Suppressor macrophage treated with lipopolysaccharide for 4 hours (primary cell): ENCODE measurements around the gene PCDH9.
"Not testable (repeated sequence)": the region's sequence is repeated elsewhere in the genome, so short reads cannot be mapped to it uniquely, and the experiment has no call there.

Experiments
- DNase-seq: peaks from one replicate; pipeline ENCODE4 v3.0.0-alpha.2; 2020

PCDH9 gene

DNA sequence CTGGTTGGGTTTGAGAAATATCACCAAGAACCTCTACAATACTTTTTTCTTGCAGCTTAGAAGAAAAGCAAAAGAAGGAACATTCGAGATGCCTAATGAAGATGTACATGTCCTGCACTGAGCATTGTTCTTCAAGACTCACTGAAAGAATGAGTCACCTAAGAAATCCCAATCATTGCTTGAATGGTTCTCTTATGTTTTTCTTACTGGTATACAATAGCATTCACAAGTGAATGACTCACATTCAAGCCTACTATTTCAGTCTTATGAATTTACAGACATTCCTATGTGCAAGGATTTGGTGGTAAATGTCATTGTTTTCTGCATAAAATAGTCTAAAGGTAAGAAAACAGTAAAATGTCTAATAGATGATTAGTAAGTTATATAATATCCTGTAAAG, 594.6 kb downstream of the PCDH9 start:
- DNase-seq, result no peak

- DNase-seq, result no peak
Measured at GRCh38 chr13:66634384-66634783, 595.8 kb downstream of the PCDH9 start.

GRCh38 chr13:66627512-66627911, 602.6 kb downstream of the PCDH9 start:
- no peak for DNase-seq

DNA sequence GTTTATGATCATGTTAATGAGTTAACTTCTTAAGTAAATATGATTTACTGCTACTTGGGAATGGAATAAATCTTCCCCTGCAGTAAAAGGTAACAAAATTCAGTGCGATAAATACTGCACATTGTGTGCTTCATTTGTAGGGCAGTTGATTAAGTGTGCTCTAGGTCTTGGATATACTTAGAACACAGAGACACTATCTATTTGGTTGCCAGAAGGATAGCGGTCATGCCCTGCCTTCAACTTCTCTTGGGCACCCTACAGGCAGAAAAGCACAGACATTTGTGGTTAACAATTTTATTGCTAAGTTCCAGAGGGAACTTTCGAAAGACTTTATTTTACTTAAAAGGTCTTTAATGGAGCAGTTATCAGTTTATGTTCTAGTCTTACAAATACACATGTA, 605.8 kb downstream of the PCDH9 start:
- DNase-seq, result no peak

DNA sequence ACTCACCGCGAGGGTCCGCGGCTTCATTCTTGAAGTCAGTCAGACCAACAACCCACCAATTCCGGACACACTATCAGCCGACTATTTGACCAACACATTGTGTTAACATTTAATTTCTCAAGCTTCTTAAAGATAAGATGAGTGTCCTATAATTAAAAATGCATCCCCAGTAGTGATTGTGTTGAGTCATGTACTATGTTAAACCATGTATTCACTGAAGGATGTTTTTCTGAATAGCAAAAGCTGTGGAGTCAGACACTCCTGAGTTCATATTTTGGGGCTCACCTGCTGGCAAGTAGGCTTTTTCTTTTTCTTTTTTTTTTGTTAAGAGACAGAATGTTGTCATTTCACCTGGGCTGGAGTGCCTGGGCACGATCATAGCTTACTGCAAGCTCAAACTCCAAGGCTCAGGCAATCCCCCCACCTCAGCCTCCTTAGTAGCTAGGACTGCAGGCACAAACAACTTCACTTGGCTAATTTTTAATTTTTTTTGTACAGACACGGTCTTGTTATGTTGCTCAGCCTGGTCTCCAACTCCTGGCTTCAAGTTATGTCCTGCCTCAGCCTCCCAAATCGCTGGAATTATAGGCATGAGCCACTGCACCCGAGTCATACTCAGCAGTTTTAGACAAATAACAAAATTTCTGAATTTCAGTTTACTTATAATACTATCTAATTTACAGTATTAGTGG, 606.9 kb downstream of the PCDH9 start:
- no peak for DNase-seq

GRCh38 chr13:66621906-66622447, 608.2 kb downstream of the PCDH9 start:
- not testable (repeated sequence) for DNase-seq

- peak; percentile 9 for DNase-seq
Measured at GRCh38 chr13:66618702-66619101, 611.4 kb downstream of the PCDH9 start.

DNA sequence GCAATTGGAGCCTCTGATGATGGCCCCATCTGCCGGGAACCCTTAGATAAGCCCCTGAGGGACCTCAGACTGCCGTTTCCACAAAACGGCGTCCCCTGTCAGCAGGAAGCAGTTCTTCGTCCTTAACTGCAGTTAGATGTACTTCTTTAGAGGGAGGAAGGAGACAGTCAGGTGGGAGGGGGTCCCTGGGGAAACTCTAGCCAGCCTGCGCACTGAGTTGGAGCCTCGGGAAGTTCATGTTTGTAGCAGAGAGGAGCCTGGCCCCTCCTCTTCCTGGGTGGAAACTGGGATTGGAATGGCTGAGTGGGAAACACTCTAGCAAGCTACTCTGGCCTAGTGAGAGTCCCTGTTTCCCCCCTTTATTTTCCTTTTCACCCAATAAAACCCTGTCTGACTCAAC, 612.4 kb downstream of the PCDH9 start:
- no peak for DNase-seq

DNA sequence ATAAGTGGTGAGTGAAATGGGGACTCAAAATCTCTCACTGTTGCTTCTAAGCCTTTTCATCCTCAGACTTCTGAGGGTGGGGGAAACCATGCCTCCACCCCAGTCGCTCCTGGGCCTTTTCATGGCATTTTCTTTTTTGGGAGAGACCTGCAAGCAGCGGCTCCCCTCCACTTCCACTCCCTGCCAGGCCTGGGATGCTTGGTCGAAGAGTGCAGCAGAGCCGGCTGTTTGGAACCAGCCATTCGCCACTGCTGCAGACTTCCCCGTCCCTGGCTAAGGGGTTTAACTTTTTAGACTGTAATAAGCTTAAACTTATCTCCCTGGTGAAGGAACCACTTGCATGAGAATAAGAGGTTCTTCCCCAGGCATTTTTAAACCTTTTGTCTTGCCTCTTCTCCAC, 617.2 kb downstream of the PCDH9 start:
- no peak for DNase-seq

DNA sequence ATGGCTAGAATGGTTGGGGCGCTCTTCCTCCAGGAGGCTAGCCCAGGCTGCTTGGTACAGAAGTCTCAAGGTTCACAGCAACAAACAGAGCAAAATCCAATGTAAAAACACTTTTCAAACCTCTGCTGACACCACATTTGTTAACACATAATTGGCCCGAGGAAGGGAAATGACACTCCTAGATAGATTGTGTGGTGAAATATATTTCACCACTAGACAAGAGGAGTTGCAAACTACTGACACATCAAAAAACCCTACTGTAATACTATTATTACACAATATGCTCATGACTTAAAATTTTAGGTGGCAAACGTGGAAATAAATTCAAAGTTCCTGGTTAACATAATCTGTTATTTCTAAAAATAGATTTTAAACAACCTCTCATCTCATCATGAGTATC, 643.6 kb downstream of the PCDH9 start:
- DNase-seq, result peak; percentile 36

DNA sequence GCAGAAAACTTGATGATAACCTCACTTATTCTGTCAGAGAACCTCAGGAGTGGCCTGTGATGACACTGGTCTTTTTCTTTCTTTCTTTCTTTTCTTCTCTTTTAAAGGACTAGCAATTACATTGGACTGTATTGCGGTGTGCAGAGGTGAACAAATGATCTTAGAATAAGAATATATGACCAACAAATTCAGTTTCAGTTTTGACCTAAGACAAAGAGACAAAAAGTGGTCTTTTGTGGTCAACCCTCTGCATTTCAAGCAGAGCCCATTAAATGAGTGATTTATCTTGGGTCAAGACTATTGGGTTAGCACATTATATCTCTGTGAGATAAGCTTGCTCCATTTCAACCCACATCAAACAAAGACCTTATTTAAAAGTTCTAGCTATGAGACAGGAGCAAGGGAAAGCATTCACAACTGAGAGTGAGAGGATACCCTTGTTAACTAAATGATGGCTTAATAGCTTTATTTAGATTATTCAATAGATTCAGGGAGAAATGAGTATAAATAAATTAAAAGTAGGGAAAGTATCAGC, 644.4 kb downstream of the PCDH9 start:
- no peak for DNase-seq

DNA sequence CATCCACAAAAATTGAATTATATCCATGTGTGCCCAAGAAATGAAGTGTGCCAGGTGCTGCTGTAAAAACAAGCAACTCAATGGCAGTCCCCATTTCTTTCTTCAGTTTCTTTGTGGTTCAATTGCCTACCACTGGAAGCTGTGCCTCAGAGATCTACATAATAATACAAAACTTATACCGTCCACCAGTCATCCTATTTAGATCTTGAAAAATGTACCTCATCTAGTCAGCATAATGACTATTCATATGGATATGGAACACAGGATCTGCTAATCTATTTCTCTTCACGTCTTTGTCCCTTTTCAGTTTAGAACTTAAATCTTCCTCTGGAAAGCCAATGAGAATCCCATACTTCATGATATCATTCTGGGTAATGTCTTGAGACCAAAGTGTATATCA, 648.5 kb downstream of the PCDH9 start:
- no peak for DNase-seq

DNA sequence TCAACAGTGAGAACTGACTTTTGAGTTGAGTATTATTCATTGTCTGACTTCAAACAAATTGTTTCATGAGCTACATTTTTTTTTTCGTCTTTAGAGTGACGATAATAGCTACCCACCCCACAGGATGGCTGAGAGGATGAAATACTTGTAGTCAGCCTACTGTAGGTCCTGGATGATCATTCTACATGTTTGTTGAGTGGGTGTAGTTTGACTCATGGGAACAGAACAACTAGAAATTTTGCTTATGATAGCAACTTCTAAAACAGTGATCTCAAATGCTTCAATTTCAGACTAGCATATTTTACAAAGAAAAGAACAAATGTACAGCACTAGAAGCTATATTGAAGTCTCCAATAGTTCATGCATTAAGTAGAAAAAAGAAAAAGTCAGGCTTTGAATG, 651.8 kb downstream of the PCDH9 start:
- DNase-seq, result no peak

DNA sequence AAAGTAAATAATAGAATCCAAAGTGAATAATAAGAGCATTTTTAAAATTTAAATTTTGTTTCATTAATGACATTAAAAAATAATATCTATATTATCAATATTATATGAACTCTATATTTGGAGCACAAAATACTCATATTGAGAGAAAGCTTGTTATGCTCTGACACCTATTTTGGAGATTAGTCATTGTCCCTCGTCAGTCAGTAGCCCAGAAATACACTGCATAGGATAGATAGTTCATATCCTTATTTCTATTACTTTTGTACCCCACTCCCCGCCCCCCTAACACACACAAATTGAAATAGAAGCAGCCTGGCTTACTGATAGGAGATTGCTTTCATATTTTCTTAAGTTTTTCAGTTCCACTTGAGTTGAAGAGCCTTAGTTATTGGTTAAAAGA, 652.8 kb downstream of the PCDH9 start:
- DNase-seq, result no peak

DNA sequence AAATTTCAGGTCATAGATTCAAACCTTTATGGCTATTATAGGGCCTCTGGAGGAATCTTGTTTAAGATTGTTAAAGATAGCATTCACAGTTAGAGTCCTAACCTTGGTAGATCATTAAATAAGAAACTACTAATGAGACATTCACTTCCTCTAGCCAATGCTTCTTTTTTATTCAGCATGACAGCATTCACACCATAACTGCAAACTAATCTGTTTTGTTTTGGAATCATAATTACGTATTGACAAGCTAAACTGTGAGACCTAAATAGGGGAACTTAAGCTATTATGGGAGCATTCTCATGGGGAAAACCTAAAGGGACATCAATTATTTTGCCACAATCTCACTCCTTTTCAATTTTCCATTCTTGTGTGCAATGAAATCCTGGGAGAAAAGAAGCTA, 653.8 kb downstream of the PCDH9 start:
- no peak for DNase-seq

DNA sequence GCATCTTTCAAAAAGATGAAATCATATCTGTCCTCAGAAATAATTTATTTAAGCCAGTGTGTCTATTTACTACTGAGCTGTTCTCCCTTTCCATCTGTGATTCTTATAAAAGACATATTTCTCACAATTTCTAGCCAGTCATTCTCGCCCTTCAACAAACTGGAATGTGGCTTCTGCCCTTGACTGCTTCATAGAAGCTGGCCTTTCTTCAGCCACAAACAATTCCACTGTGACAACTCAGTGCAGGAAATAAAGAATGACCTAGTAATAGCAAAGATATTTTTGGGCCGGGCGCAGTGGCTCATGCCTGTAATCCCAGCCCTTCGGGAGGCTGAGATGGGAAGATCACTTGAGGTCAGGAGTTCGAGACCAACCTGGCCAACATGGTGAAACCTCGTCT, 655.5 kb downstream of the PCDH9 start:
- no peak for DNase-seq

GRCh38 chr13:66567899-66568612, 662.1 kb downstream of the PCDH9 start:
- no peak for DNase-seq

GRCh38 chr13:66565279-66565678, 664.9 kb downstream of the PCDH9 start:
- DNase-seq, result no peak

GRCh38 chr13:66563076-66563475, 667.1 kb downstream of the PCDH9 start:
- DNase-seq, result no peak

- no peak for DNase-seq
Measured at GRCh38 chr13:66562054-66562453, 668.1 kb downstream of the PCDH9 start.

DNA sequence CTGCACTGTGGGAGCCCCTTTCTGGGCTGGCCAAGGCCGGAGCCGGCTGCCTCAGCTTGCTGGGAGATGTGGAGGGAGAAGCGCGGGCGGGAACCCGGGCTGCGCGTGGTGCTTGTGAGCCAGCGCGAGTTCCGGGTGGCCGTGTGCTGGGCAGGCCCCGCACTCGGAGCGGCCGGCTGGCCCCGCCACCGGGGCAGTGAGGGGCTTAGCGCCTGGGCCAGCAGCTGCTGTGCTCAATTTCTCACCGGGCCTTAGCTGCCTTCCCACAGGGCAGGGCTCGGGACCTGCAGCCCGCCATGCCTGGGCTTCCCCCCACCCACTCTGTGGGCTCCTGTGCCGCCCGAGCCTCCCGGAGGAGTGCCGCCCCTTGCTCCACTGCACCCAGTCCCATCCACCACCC, 669.1 kb downstream of the PCDH9 start:
- DNase-seq, result no peak

- no peak for DNase-seq
Measured at GRCh38 chr13:66560189-66560588, 669.9 kb downstream of the PCDH9 start.

DNA sequence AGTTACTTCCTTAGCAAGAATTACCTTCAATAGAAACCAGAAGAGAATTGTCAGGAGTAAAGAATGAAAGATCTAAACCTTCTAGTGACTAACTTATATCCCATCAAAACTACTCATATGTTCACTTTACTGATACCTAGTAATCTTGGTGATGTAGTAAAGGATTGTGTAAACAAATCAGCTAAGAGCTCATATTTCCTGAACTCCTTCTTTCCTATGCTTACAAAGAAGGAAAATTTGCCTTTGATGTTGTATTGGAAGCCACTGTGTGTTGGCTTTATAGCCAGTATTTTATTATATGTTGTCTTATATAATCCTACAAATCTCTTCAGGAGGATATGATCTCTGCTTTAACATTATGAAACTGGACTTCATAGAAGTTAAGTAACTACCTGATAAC, 671.0 kb downstream of the PCDH9 start:
- DNase-seq, result no peak

- peak; percentile 15 for DNase-seq
Measured at GRCh38 chr13:66558506-66558905, 671.6 kb downstream of the PCDH9 start.
